CD4-positive, alpha-beta T cell (primary cell): ENCODE data around the gene WWOX. TPM values are rescaled to one million over a fixed set of nuclear protein-coding genes. Genes with fewer than 3 reads are reported as not detected.

Experiments
- ATAC-seq: fragments of 200-7000 bp; cut with Tn5 transposase; one replicate; pipeline ENCODE4 v1.10.0; 2022; ENCODE audit warnings: mild to moderate bottlenecking; ENCODE audit not compliant: poor library complexity
- CTCF ChIA-PET: fragments of 350-600 bp; sonication (Branson Sonifier 250); formaldehyde crosslinking; loops from one replicate; lab custom pipeline; 2021; ENCODE audit warnings: antibody characterized with exemption, inconsistent platforms; lab: Charles Lee
- POLR2A ChIA-PET: fragments of 350-600 bp; sonication (Branson Sonifier 250); formaldehyde crosslinking; loops from one replicate; lab custom pipeline; 2021; ENCODE audit warnings: antibody characterized with exemption, inconsistent platforms; lab: Charles Lee
- DNase-seq, 14 experiments: peaks; one replicate each; pipeline ENCODE4 v3.0.0-alpha.2; 2013 to 2020; ENCODE audit warnings: mixed read lengths in 2 of 14
- H3K27ac ChIP-seq, 2 donors: one replicate each; pipeline versions ENCODE4 v1.5.1 to v1.7.0; 2013; ENCODE audit warnings: low read length in 2 of 2, low read depth in 1 of 2, mild to moderate bottlenecking in 1 of 2
- H3K27me3 ChIP-seq, 2 experiments: 1 replicate in 1 of 2; 2 replicates in 1 of 2; pipeline versions ENCODE4 v1.6.1 to v1.7.0; 2013; ENCODE audit warnings: low read length in 2 of 2, control low read depth in 1 of 2, mild to moderate bottlenecking in 1 of 2, moderate library complexity in 1 of 2; ENCODE audit not compliant: insufficient read depth in 2 of 2, control insufficient read depth in 1 of 2
- H3K36me3 ChIP-seq: one replicate; pipeline ENCODE4 v1.6.1; 2013; ENCODE audit warnings: low read length, control low read depth; ENCODE audit not compliant: insufficient read depth
- H3K4me1 ChIP-seq: one replicate; pipeline ENCODE4 v1.6.1; 2013; ENCODE audit warnings: low read length, control low read depth; ENCODE audit not compliant: insufficient read depth
- H3K4me3 ChIP-seq: one replicate; pipeline ENCODE4 v1.5.1; 2013; ENCODE audit warnings: mild to moderate bottlenecking, low read length, moderate library complexity
- H3K9me3 ChIP-seq, 2 experiments: 1 replicate in 1 of 2; 2 replicates in 1 of 2; pipeline versions ENCODE4 v1.6.1 to v1.7.0; 2013; ENCODE audit warnings: low read length in 2 of 2, mild to moderate bottlenecking in 2 of 2, control low read depth in 1 of 2, moderate library complexity in 1 of 2; ENCODE audit not compliant: control insufficient read depth in 1 of 2, insufficient read depth in 1 of 2
- H3K27ac Mint-ChIP-seq: one replicate; pipeline ENCODE4 v1.8.0; 2020; ENCODE audit warnings: mixed read lengths
- H3K27me3 Mint-ChIP-seq: one replicate; pipeline ENCODE4 v1.8.0; 2021; ENCODE audit warnings: mixed read lengths
- H3K36me3 Mint-ChIP-seq: one replicate; pipeline ENCODE4 v1.8.0; 2021; ENCODE audit warnings: low read depth, mixed read lengths
- H3K4me1 Mint-ChIP-seq: one replicate; pipeline ENCODE4 v1.8.0; 2021; ENCODE audit warnings: low read depth, mixed read lengths
- H3K4me3 Mint-ChIP-seq: one replicate; pipeline ENCODE4 v1.8.0; 2020; ENCODE audit warnings: mild to moderate bottlenecking, mixed read lengths
- H3K9me3 Mint-ChIP-seq: one replicate; pipeline ENCODE4 v1.8.0; 2020; ENCODE audit warnings: mixed read lengths
- CTCF ChIP-seq: fragments of 200-600 bp; IDR thresholded peaks from one replicate; pipeline ENCODE4 v1.8.0; 2022; ENCODE audit warnings: antibody characterized with exemption, mild to moderate bottlenecking
- intact Hi-C, 2 experiments: fragments of 100-400 bp; cut with DNase I in 1 of 2; cut with micrococcal nuclease in 1 of 2; formaldehyde crosslinking; loops; one replicate each; pipeline versions ENCODE4 v1.15.1 to v1.9.0; 2023 to 2025; cut with DNase I, micrococcal nuclease
- total RNA-seq, 174 experiments: library from RNA in 2 of 174; stranded (reverse) in 2 of 174; gene quantifications; one replicate each; pipeline ENCODE4 v1.2.3 and lab custom pipeline; 2021 to 2026

Gene WWOX
- total RNA-seq, 2 experiments from 2014 or later, result 19.3 to 21.7 TPM

GRCh38 chr16:78395035-78395434 is 295.6 kb downstream of the WWOX start:
- no peaks in the 10 kb centered on the region for H3K4me1 Mint-ChIP-seq
- Histone ChIP-seq H3K9me3 (no peaks in the 10 kb centered on the region), H3K27ac (no peak overlapping the region), H3K4me3 (no peak overlapping the region), H3K36me3 (no peaks in the 10 kb centered on the region), H3K4me1 (no peaks in the 10 kb centered on the region), H3K27me3 (no peaks in the 10 kb centered on the region)
- no peak for TF ChIP-seq CTCF
- H3K27ac Mint-ChIP-seq, result no peak overlapping the region
- peaks cover 13% of the 10 kb centered on the region for H3K36me3 Mint-ChIP-seq
- CTCF ChIA-PET, result no interaction called here
- H3K4me3 Mint-ChIP-seq, result no peak overlapping the region
- H3K9me3 Mint-ChIP-seq, result no peaks in the 10 kb centered on the region
- no peak for DNase-seq
- intact Hi-C loops, result no loop called here
- no peak for ATAC-seq
- H3K27me3 Mint-ChIP-seq, result no peaks in the 10 kb centered on the region
- POLR2A ChIA-PET, result no interaction called here

GRCh38 chr16:78396046-78396445 is 296.6 kb downstream of the WWOX start:
- no peaks in the 10 kb centered on the region for H3K4me1 Mint-ChIP-seq
- intact Hi-C loops, result no loop called here
- ATAC-seq, result no peak
- no peak overlapping the region for H3K27ac ChIP-seq
- H3K4me1 ChIP-seq, result no peaks in the 10 kb centered on the region
- no peaks in the 10 kb centered on the region for H3K27me3 Mint-ChIP-seq
- no peak for DNase-seq
- H3K27ac Mint-ChIP-seq, result no peak overlapping the region
- no peaks in the 10 kb centered on the region for H3K36me3 ChIP-seq
- no peaks in the 10 kb centered on the region for H3K9me3 ChIP-seq
- ChIA-PET CTCF (no interaction called here), POLR2A (no interaction called here)
- H3K4me3 Mint-ChIP-seq, result no peak overlapping the region
- no peaks in the 10 kb centered on the region for H3K27me3 ChIP-seq
- H3K36me3 Mint-ChIP-seq, result peaks cover 6% of the 10 kb centered on the region
- peak; percentile 32 for TF ChIP-seq CTCF
- no peak overlapping the region for H3K4me3 ChIP-seq
- H3K9me3 Mint-ChIP-seq, result no peaks in the 10 kb centered on the region

- TF ChIP-seq CTCF, result no peak
- Histone ChIP-seq H3K9me3 (no peaks in the 10 kb centered on the region), H3K27ac (no peak overlapping the region), H3K4me1 (no peaks in the 10 kb centered on the region), H3K4me3 (no peak overlapping the region), H3K27me3 (no peaks in the 10 kb centered on the region), H3K36me3 (no peaks in the 10 kb centered on the region)
- Mint-ChIP-seq H3K27ac (no peak overlapping the region), H3K27me3 (no peaks in the 10 kb centered on the region), H3K4me3 (no peak overlapping the region), H3K9me3 (no peaks in the 10 kb centered on the region), H3K4me1 (no peaks in the 10 kb centered on the region), H3K36me3 (peaks cover 6% of the 10 kb centered on the region)
- CTCF ChIA-PET, result no interaction called here
- no peak for DNase-seq
- ATAC-seq, result no peak
- POLR2A ChIA-PET, result no interaction called here
- intact Hi-C loops, result no loop called here
Observed at GRCh38 chr16:78396673-78397072, 297.2 kb downstream of the WWOX start.
